HFFc6 (cell line): Measurements from ENCODE around the gene GPR31. TPM values are rescaled to one million over a fixed set of nuclear protein-coding genes. Genes with fewer than 3 reads are reported as not detected.

Experiments
- DNase-seq: peaks from one replicate; pipeline ENCODE4 v3.0.0-alpha.2; 2018
- H3K27ac Mint-ChIP-seq: 2 replicates; pipeline ENCODE4 v1.8.0; 2020; ENCODE audit warnings: mild to moderate bottlenecking, mixed read lengths
- H3K27me3 Mint-ChIP-seq: 2 replicates; pipeline ENCODE4 v1.8.0; 2021; ENCODE audit warnings: mild to moderate bottlenecking, moderate library complexity, mixed read lengths; ENCODE audit not compliant: insufficient read depth
- H3K36me3 Mint-ChIP-seq: 2 replicates; pipeline ENCODE4 v1.8.0; 2021; ENCODE audit warnings: low read depth, mixed read lengths
- H3K4me1 Mint-ChIP-seq: 2 replicates; pipeline ENCODE4 v1.8.0; 2020; ENCODE audit warnings: low read depth, mixed read lengths
- H3K4me3 Mint-ChIP-seq: 2 replicates; pipeline ENCODE4 v1.8.0; 2020; ENCODE audit warnings: mild to moderate bottlenecking, moderate library complexity, mixed read lengths
- H3K9me3 Mint-ChIP-seq: 2 replicates; pipeline ENCODE4 v1.8.0; 2020; ENCODE audit warnings: mild to moderate bottlenecking, mixed read lengths
- CTCF ChIP-seq: fragments of 200-600 bp; sonication (generic); IDR thresholded peaks from 2 replicates; pipeline ENCODE4 v1.5.0; 2021; ENCODE audit warnings: antibody characterized with exemption, mild to moderate bottlenecking
- total RNA-seq, 6 experiments: library from RNA; stranded (reverse); fragmentation: NEBNext Ultra II Directional; extraction: Animal tissue kit (Norgen Biotek cat#: 25700); gene quantifications; 2 replicates in 1 of 6; 3 replicates in 5 of 6; pipeline ENCODE4 v1.2.3, GENCODE V29; 2021

GPR31 gene
- total RNA-seq, 6 experiments from 2014 or later = not detected

GRCh38 chr6:167134448-167135328, 23.1 kb downstream of the GPR31 start:
- no peaks in the 10 kb centered on the region for H3K4me1 Mint-ChIP-seq
- H3K4me3 Mint-ChIP-seq = no peak overlapping the region
- H3K27me3 Mint-ChIP-seq = peaks cover 2% of the 10 kb centered on the region; the same call in 1 of the 2 replicates
- no peak overlapping the region for H3K27ac Mint-ChIP-seq
- no peaks in the 10 kb centered on the region for H3K36me3 Mint-ChIP-seq
- TF ChIP-seq CTCF = no peak
- H3K9me3 Mint-ChIP-seq = peaks cover 43% of the 10 kb centered on the region
- DNase-seq = no peak

GRCh38 chr6:167130712-167131684, 26.8 kb downstream of the GPR31 start:
- no peaks in the 10 kb centered on the region for H3K36me3 Mint-ChIP-seq
- H3K4me3 Mint-ChIP-seq = no peak overlapping the region
- no peak for DNase-seq
- H3K27ac Mint-ChIP-seq = no peak overlapping the region
- peaks cover 25% of the 10 kb centered on the region for H3K9me3 Mint-ChIP-seq
- peaks cover 2% of the 10 kb centered on the region; the same call in 1 of the 2 replicates for H3K27me3 Mint-ChIP-seq
- TF ChIP-seq CTCF = no peak
- H3K4me1 Mint-ChIP-seq = no peaks in the 10 kb centered on the region

GRCh38 chr6:167130008-167130677, 27.6 kb downstream of the GPR31 start:
- no peak overlapping the region for H3K27ac Mint-ChIP-seq
- H3K36me3 Mint-ChIP-seq = no peaks in the 10 kb centered on the region
- H3K27me3 Mint-ChIP-seq = peaks cover 2% of the 10 kb centered on the region; the same call in 1 of the 2 replicates
- H3K9me3 Mint-ChIP-seq = peaks cover 19% of the 10 kb centered on the region
- no peak for TF ChIP-seq CTCF
- no peak overlapping the region for H3K4me3 Mint-ChIP-seq
- no peaks in the 10 kb centered on the region for H3K4me1 Mint-ChIP-seq
- no peak for DNase-seq

GRCh38 chr6:167129562-167129961, 28.2 kb downstream of the GPR31 start:
- Mint-ChIP-seq H3K4me3 (no peak overlapping the region), H3K27me3 (peaks cover 2% of the 10 kb centered on the region; the same call in 1 of the 2 replicates), H3K36me3 (no peaks in the 10 kb centered on the region), H3K4me1 (no peaks in the 10 kb centered on the region), H3K9me3 (peaks cover 17% of the 10 kb centered on the region), H3K27ac (no peak overlapping the region)
- no peak for TF ChIP-seq CTCF
- no peak for DNase-seq

GRCh38 chr6:167129159-167129558, 28.6 kb downstream of the GPR31 start:
- DNase-seq = no peak
- H3K9me3 Mint-ChIP-seq = peaks cover 13% of the 10 kb centered on the region
- no peak for TF ChIP-seq CTCF
- no peaks in the 10 kb centered on the region for H3K4me1 Mint-ChIP-seq
- H3K27me3 Mint-ChIP-seq = no peaks in the 10 kb centered on the region
- H3K36me3 Mint-ChIP-seq = no peaks in the 10 kb centered on the region
- no peak overlapping the region for H3K4me3 Mint-ChIP-seq
- no peak overlapping the region for H3K27ac Mint-ChIP-seq
